ENCODE measurements around the gene PDLIM7.

Gene PDLIM7

DNA sequence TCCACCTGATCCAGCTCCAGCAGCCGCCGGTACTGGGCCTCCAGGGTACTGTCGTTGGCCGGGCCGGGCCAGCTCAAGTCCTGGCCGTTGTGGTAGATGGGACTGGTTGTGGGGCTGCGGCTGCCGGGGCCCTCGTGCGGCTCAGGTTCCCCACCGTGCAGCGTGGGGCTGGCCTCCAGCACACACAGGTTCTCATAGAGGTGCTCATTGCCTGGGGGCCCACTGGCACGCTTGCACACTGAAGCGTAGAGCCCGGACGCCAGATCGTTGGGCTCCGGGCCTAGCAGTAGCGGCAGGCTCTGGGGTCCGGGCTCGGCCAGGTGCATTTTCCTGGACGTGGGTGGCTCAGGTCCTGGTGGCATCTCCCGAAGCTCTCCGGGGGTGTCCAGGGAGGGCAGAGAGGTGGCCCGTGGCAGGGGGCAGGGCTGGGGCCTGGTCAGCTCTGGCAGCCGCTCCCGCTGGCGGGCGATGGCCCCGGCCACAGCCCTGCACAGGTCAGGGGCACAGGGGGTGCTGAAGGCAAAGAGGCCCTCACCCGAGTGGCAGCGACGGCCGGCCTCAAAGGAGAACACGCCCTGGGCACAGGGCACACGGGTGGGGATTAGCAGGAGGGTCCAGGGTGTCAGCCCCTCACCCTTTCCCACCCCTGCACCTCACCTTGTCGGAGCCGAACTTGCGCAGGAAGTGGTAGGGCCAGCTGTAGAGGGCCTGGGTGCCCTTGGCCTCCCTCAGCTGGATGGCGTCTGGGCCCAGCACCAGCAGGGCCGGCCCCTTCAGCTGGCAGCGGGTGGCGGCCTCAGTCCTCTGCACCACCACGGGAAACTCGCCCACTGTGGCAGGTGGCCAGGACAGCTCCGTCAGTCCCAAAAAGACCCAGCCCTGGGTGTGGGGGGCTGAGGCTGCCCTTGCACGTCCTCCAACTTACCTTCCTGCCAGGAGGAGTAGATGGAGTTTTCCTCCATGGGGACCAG, 7.0 kb upstream of the PDLIM7 start:
- no peak for TF ChIP-seq ZFX (IDR thresholded peaks at IDR 0.05; ENCODE audit: borderline replicate concordance)
- H3K27ac ChIP-seq = no peak overlapping the region

GRCh38 chr5:177503351-177504085, 6.1 kb upstream of the PDLIM7 start:
- no peak overlapping the region for H3K27ac ChIP-seq
- TF ChIP-seq ZFX (IDR thresholded peaks at IDR 0.05; ENCODE audit: borderline replicate concordance) = no peak
- TF ChIP-seq, protein P1, sequence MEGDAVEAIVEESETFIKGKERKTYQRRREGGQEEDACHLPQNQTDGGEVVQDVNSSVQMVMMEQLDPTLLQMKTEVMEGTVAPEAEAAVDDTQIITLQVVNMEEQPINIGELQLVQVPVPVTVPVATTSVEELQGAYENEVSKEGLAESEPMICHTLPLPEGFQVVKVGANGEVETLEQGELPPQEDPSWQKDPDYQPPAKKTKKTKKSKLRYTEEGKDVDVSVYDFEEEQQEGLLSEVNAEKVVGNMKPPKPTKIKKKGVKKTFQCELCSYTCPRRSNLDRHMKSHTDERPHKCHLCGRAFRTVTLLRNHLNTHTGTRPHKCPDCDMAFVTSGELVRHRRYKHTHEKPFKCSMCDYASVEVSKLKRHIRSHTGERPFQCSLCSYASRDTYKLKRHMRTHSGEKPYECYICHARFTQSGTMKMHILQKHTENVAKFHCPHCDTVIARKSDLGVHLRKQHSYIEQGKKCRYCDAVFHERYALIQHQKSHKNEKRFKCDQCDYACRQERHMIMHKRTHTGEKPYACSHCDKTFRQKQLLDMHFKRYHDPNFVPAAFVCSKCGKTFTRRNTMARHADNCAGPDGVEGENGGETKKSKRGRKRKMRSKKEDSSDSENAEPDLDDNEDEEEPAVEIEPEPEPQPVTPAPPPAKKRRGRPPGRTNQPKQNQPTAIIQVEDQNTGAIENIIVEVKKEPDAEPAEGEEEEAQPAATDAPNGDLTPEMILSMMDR (IDR thresholded peaks at IDR 0.05) = no peak

GRCh38 chr5:177502886-177503285, 5.5 kb upstream of the PDLIM7 start:
- no peak for TF ChIP-seq ZFX (IDR thresholded peaks at IDR 0.05; ENCODE audit: borderline replicate concordance)
- TF ChIP-seq, protein P1 (IDR thresholded peaks at IDR 0.05) = no peak
- H3K27ac ChIP-seq = no peak overlapping the region

GRCh38 chr5:177501874-177502678, 4.7 kb upstream of the PDLIM7 start:
- TF ChIP-seq, protein P1 (IDR thresholded peaks at IDR 0.05) = no peak
- TF ChIP-seq ZFX (IDR thresholded peaks at IDR 0.05; ENCODE audit: borderline replicate concordance) = no peak
- no peak overlapping the region for H3K27ac ChIP-seq

- H3K27ac ChIP-seq = no peak overlapping the region
Measured at GRCh38 chr5:177500685-177501522, 3.5 kb upstream of the PDLIM7 start.

DNA sequence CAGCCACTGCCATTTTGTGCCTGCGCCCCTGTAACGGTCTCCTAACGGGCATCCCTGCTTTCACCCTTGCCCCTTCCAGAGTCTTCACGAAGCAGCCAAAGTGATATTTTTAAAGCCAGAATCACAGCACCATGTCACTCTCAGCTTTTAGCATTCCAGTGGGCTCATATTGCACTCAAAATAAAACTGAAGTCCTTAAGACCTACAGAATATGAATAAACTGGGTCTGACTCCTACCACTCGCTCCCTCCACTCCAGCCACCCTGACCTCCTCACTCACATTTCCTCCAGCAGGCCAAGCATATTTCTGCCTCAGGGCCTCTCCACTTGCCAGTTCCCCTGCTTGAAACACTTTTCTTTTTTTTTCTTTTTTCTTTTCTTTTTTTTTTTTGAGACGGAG, 2.4 kb upstream of the PDLIM7 start:
- no peak for TF ChIP-seq ZFX (IDR thresholded peaks at IDR 0.05; ENCODE audit: borderline replicate concordance)
- TF ChIP-seq, protein P1 (IDR thresholded peaks at IDR 0.05) = no peak
- no peak overlapping the region for H3K27ac ChIP-seq

More at GRCh38 chr5:177500685-177501522, 3.5 kb upstream of the PDLIM7 start:
- TF ChIP-seq, protein P1 (IDR thresholded peaks at IDR 0.05) = peak; percentile 96
- TF ChIP-seq ZFX (IDR thresholded peaks at IDR 0.05; ENCODE audit: borderline replicate concordance) = no peak
